HUES48 (cell line): ENCODE results near the gene UBL4B.
"Not testable (repeated sequence)": the region's sequence is repeated elsewhere in the genome, so short reads cannot be mapped to it uniquely, and the experiment has no call there.

Experiments
- H3K27ac ChIP-seq: one replicate; pipeline ENCODE4 v1.7.0; 2013; ENCODE audit warnings: low read depth, low read length, inconsistent platforms
- H3K27me3 ChIP-seq: 2 replicates; pipeline ENCODE4 v1.6.1; 2013; ENCODE audit warnings: mild to moderate bottlenecking, low read length; ENCODE audit not compliant: control insufficient read depth, insufficient read depth
- H3K36me3 ChIP-seq: 2 replicates; pipeline ENCODE4 v1.6.1; 2013; ENCODE audit warnings: low read length; ENCODE audit not compliant: control insufficient read depth, insufficient read depth
- H3K4me1 ChIP-seq: 2 replicates; pipeline ENCODE4 v1.6.1; 2013; ENCODE audit warnings: mild to moderate bottlenecking, low read length; ENCODE audit not compliant: control insufficient read depth, insufficient read depth
- H3K4me3 ChIP-seq: 2 replicates; pipeline ENCODE4 v1.5.1; 2013; ENCODE audit warnings: mild to moderate bottlenecking, low read depth, low read length
- H3K9ac ChIP-seq: 2 replicates; pipeline ENCODE4 v1.6.1; 2013; ENCODE audit warnings: mild to moderate bottlenecking, low read depth, low read length, moderate library complexity
- H3K9me3 ChIP-seq: 2 replicates; pipeline ENCODE4 v1.6.1; 2013; ENCODE audit warnings: low read length; ENCODE audit not compliant: control insufficient read depth, insufficient read depth

UBL4B gene

DNA sequence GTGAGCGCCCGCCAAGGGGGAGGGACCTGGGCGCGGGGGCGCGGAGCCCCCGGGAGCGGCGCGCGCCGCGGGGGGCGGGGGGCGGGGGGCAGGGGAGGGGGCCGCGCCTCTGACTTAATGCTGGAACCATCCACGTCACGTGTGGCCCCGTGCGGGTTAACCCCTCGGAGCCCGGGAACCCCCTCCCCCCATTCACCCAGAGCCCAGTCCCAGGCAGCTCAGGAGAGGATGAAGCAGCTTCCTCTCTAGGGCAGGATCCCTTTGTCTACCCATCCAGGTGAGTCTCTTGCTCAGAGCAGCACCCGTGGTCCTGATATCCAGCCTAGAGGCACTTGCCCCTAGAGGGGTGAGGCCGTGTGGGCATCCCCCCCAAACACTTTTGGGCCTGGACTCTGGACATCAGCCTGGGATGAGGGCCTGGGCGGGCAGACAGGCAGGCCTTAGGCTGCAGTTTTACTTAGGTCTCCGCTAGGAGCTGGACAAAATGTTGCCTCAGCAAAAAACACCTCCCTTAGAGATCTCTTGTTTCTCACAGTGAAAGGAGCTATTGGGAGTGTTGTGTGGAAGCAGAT is 41.5 kb upstream of the UBL4B start, which contains the start of gene ALX3:
Gene ALX3, minus strand, starts transcription at position 2 of the 572 bp plus-strand sequence. CDS start 60 bp downstream, outside the sequence.
- H3K9me3 ChIP-seq: no peaks in the 10 kb centered on the region
- H3K27ac ChIP-seq: no peak within 1 kb of the TSS
- peak within 1 kb of the TSS; percentile 53 for H3K4me3 ChIP-seq
- H3K27me3 ChIP-seq: peaks cover 98% of the 10 kb centered on the region
- H3K4me1 ChIP-seq: peaks cover 10% of the 10 kb centered on the region
- H3K36me3 ChIP-seq: no peaks in the 10 kb centered on the region
- H3K9ac ChIP-seq: no peak within 1 kb of the TSS

DNA sequence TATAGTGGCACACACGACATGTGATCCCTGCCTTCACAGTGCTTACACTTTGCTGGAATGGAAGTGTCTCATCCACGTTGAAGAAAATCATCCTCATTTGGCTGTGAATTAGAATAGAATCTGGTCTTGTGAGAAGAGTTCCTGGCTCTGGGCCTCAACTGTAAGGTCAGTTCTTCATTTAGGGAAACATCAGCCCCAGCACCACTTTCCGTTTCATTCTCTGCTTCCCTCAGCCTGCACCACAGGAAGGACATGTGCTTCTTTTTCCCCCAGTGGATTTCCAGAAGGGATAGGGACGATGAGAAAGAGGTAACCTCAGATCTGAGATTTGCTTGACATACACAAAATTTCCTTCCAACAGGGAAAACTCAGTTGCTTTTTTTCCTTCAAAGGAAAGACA is 38.1 kb upstream of the UBL4B start:
- H3K9ac ChIP-seq: no peak overlapping the region
- peaks cover 10% of the 10 kb centered on the region for H3K4me1 ChIP-seq
- H3K36me3 ChIP-seq: no peaks in the 10 kb centered on the region
- H3K9me3 ChIP-seq: no peaks in the 10 kb centered on the region
- H3K27ac ChIP-seq: no peak overlapping the region
- H3K4me3 ChIP-seq: no peak overlapping the region
- H3K27me3 ChIP-seq: peaks cover 94% of the 10 kb centered on the region

DNA sequence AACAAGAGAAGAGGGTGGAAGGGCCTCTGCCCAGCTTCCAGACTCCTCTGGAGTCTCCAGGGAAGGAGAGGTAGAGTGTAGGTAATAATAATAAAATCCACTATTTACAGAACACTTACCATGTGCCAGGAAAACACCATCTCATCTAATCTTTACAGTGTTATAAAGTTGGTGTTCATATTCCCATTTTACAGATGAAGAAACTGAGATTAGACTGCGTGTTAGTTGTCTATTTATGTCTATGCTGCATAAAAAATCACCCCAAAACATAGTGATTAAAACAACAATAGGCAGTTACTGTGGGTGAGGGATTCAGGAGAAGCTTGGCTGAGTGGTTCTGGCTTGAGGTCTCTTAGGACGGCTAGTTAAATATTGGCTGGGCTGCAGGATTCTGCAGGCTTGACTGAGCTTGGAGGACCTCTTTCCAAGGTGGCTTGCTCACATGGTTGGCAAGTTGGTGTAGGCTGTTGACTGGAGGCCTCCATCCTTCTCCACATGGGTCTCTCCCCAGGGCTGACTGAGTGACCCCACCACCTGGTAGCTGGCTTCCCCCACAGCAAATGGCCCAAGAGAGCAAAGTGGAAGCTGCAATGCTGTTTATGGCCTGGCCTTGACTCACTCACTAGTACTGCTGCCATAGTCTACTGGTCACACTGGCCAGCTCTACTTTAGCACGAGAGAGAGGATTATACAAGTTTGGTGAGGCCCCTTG is 35.3 kb upstream of the UBL4B start:
- Histone ChIP-seq H3K9ac (no peak overlapping the region), H3K27ac (no peak overlapping the region), H3K27me3 (peaks cover 85% of the 10 kb centered on the region), H3K4me1 (no peaks in the 10 kb centered on the region), H3K36me3 (no peaks in the 10 kb centered on the region), H3K4me3 (no peak overlapping the region), H3K9me3 (no peaks in the 10 kb centered on the region)

DNA sequence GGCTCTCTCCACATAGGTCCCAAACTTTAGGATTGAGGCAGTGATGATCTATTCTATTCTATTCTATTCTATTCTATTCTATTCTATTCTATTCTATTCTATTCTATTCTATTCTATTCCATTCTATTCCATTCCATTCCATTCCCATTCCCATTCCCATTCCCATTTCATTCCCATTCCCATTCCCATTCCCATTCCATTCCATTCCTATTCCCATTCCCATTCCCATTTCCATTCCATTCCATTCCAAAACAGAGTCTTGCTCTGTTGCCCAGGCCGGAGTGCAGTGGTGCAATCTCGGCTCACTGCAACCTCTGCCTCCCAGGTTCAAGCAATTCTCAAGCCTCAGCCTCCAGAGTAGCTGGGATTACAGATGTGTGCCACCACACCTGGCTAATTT is 32.2 kb upstream of the UBL4B start:
- not testable (repeated sequence) for H3K9ac ChIP-seq, H3K4me3 ChIP-seq, H3K4me1 ChIP-seq, H3K27ac ChIP-seq, H3K9me3 ChIP-seq, H3K36me3 ChIP-seq
- peaks cover 85% of the 10 kb centered on the region for H3K27me3 ChIP-seq

DNA sequence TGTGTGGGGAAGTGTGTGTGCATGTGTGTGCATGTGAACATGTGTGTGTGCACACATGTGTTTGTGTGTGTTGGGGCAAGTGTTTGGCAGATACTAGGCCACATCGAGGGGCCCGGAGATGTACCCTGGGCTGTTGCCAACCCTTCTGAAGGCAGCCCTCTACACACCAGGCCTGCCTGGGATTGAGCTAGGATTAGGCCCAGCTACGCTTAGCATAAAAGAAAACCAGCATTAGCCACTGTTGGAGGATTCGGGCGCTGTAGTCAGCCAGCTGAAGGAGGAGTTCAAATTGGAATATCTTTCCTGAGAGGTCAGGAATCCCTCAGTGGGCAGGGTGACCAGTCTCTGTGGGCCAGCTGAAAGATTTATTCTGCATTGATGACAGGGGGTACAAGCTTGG is 31.2 kb upstream of the UBL4B start:
- Histone ChIP-seq H3K9me3 (no peaks in the 10 kb centered on the region), H3K9ac (no peak overlapping the region), H3K27ac (no peak overlapping the region), H3K36me3 (no peaks in the 10 kb centered on the region), H3K4me3 (no peak overlapping the region), H3K27me3 (peaks cover 87% of the 10 kb centered on the region), H3K4me1 (peaks cover 5% of the 10 kb centered on the region)

DNA sequence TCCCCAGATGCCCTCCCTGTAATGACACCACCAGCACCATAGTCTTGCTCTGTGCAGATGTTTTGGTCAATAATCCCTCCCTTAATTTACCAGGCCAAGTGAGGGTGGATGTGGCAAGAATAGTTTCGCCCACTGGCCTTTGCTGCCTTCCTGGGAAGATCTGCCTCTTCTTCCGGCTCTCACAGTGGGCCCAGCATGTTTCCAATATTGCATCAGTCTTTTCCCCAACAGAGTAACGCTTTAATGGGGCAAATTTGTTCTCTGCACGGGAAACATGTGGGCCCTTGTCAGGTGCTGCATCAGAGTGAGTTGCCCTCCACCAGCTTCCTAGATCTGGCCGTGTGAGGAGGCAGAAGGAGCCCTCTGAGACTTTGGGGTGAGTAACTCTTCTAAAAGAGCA is 29.8 kb upstream of the UBL4B start:
- Histone ChIP-seq H3K27me3 (peaks cover 91% of the 10 kb centered on the region), H3K27ac (no peak overlapping the region), H3K4me1 (peaks cover 5% of the 10 kb centered on the region), H3K9ac (no peak overlapping the region), H3K4me3 (no peak overlapping the region), H3K9me3 (no peaks in the 10 kb centered on the region), H3K36me3 (no peaks in the 10 kb centered on the region)

DNA sequence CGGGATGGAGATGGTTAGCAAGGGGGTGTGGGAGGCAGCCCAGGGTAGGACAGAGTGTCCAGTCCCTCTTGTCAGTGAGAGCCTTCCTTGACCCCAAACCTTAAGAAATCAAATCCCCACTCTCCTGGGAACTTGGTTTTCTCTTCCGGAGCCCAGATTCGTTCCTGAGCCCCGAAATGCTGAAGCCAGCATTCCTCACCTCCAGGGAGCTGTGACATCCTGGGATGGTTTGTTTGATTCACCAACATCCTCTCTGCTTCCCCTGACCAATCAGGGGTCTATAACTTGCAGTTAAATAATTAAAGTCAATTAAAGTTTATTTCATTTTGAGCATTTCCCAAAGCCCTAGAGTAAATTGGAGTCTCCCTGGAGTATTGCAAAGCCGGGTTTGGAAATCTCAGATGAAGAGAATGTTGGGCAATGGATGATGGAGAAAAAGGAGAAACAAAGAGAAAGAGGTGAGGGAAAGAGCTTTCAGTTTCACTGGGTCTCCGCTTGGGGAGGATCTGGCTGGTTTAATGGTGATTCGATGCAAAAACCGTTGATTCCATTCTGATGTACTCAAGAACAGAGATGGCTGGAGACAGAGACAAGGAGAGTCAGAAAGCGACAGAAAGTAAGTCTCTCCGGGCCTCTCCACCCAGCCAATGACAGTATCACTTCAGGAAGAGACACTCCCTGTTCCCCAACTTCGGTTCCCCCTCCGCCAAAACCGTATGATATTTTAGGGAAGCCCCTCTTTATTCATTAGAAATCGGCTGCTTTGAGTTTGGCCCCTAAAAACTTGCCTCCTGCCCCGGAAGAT is 29.0 kb upstream of the UBL4B start:
- peak overlapping the region; percentile 55; the same call in 1 of the 2 replicates for H3K4me3 ChIP-seq

DNA sequence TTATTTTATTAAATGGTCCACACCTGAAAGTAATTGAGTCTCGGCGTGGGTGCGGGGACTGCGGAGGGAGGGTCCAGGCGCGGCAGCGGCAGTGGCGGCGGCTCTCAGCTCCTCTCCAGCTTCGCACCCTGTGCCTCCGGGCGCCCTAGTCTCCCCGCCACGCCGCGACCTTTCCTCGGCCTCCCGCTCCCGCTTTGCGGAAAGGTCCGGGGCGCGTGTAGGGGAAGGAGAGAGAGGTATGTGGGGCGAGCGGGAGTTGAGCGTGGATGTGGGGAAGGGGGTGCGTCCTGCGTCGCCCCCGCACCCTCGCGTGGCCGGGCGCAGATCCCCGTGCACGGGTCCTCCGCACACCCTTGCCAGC is 28.4 kb upstream of the UBL4B start:
- H3K9ac ChIP-seq: no peak overlapping the region
- peaks cover 83% of the 10 kb centered on the region for H3K27me3 ChIP-seq
- H3K9me3 ChIP-seq: no peaks in the 10 kb centered on the region
- H3K4me3 ChIP-seq: peak overlapping the region; percentile 55
- no peaks in the 10 kb centered on the region for H3K36me3 ChIP-seq
- peaks cover 5% of the 10 kb centered on the region for H3K4me1 ChIP-seq
- H3K27ac ChIP-seq: no peak overlapping the region

More for the DNA sequence above, 29.0 kb upstream of the UBL4B start:
- Histone ChIP-seq H3K4me1 (peaks cover 5% of the 10 kb centered on the region), H3K9ac (no peak overlapping the region), H3K9me3 (no peaks in the 10 kb centered on the region), H3K36me3 (no peaks in the 10 kb centered on the region), H3K27ac (no peak overlapping the region), H3K27me3 (peaks cover 89% of the 10 kb centered on the region)

DNA sequence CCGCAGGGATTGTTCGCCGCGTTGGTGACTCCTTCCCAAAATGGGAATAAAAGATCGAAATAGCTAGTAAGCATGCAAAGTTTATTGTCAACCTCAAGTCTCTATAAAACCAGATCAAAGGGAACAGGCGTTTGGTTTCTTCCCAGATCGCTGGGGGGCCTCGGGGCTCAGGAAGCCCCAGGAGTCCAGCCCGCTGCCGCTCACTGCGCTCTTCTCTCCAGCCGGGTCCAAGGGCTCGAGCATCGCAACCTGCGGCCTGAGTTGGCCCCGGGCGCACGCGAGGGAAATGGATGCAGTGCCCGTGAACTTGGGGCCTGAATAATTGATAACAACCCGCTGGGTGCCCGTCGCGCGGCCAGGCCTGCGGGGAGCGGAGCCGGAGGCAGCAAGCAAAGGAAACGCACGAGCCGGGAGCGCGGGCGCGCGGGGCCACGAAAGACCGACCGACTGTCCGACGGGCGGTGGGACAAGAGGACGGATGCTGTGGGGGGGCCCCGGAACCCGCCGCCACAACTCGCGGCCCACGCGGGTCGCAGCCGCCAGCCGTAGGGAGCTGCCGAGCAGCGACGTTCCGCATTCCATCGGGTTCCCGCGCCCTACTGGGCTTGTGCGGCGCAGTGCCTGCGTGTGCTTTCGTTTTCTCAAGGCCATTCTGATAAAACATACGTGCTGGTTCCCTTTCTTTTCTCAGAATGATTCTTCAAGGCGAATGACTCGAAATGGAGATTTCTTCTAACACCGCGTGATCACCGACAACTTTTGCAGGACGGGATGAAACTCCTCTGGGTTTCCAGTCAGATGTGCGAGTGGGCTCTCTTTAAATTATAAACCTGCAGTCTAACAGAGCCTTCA is 27.8 kb upstream of the UBL4B start:
- Histone ChIP-seq H3K36me3 (no peaks in the 10 kb centered on the region), H3K4me1 (peaks cover 5% of the 10 kb centered on the region), H3K4me3 (peak overlapping the region; percentile 55), H3K9me3 (no peaks in the 10 kb centered on the region), H3K27ac (no peak overlapping the region), H3K9ac (no peak overlapping the region), H3K27me3 (peaks cover 77% of the 10 kb centered on the region)

DNA sequence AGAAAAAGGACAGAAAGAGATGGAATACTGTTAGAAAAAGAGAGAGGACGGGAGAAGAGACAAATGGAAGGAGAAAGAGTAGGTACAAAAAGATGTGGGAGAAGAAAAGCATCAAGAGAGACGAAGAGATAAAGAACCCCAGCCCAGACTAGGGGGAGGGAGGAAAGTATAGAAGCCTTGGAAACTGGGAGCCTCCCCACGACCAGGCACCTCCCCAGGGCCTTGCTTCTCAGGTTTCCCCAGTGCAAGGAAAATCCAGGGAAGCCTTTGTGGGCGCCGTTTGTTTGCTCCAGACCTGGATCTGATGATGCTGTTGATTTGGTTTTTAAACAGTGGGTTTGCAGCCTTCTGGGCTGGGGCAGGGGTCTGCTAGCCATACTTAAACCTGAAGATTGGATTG is 26.6 kb upstream of the UBL4B start:
- no peak overlapping the region for H3K9ac ChIP-seq
- peaks cover 10% of the 10 kb centered on the region for H3K4me1 ChIP-seq
- H3K9me3 ChIP-seq: no peaks in the 10 kb centered on the region
- no peaks in the 10 kb centered on the region for H3K36me3 ChIP-seq
- no peak overlapping the region for H3K4me3 ChIP-seq
- H3K27me3 ChIP-seq: peaks cover 78% of the 10 kb centered on the region
- no peak overlapping the region for H3K27ac ChIP-seq
